Fibroblast of skin of right biceps (primary cell): Measurements from ENCODE around the gene KRT33A.
"Not testable (repeated sequence)": the region's sequence is repeated elsewhere in the genome, so short reads cannot be mapped to it uniquely, and the experiment has no call there.

Source experiments
- DNase-seq: peaks from one replicate; pipeline ENCODE4 v3.0.0-alpha.2; 2013

The KRT33A gene

DNA sequence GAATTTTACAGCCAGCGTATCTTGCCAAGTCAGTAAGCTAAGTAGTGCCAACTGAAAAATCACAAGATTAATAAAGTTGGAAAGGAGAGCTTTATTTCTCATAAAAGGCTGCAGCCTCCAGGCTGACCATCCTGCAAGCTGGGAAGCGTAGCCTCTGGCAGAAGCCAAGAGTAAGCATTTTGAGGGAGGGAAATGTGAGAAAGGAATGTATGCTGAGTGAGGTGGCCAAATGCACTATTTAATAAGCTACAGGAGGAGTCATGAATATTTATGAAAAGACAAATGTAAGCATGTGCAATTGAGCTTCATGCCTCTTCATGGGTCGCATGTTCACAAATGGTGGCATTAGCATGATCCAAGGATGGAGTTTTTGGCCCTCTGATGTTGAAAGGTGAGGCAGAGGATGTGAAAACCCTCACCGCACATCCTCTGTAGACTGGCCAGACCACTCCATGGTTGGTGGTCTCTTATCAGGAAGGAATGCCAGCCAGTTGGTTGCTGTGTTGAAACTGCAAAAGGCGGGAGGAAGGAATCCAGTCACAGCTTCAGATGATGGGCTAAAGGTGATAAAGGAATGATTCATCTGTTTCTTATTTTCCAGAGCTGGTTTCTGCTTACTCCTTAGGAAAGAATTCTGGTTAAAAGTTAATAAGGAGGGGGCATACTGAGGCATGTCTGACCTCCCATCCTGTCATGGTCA lies 9.8 kb upstream of the KRT33A start:
- DNase-seq: peak; percentile 83

DNA sequence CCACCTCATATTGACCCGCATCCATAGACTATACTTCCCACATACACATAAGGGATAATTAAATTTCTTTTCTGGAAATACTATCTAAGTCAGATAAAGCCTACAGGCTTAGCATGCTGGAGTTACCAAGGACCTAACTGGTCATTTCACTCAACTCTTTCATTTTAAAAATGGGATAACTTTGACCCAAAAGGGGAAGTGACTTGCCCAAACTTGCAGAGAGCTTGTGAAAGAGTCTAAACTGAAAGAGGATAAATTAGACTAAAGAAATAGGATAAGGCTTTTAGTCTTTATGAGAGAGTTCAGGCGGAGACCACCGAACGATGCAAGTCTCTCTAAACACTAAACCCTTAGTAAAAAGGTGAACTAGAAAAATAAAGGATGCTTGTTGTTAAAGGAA lies 3.9 kb upstream of the KRT33A start:
- DNase-seq: no peak

DNA sequence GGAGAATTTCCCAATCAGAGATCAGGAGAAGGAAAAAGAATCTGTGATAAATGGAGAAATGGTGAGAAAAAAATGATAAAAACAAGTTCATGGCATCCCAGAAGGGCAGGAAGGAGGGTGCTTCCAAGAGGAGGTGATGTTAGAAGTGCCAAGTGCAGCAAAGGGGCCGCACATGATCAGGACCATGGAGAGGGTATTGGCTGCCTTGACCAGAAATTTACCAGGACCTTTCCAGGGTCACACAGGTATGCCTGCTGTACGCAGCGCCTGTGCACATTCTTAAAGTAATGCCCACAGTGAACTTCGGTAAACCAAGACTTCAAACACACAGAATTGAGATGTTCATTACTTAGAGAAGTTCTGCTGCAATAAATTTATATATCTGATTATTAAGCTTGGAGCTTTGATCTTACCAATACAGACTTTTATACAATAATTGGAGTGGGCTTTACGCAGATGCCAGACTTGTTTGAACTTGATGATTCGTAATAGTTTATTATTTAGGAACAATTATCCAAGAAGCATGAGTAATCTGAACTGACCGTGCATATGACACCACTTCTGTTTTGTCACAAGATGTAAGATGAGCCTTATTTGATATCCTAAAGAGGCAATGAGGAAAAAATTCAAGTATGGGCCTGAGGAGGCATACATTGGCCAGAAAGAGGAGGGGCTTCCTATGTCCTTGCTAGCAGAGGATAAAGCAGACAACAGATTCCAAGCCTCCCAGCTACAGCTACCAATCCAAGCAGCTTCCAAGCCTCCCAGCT lies 2.2 kb upstream of the KRT33A start:
- DNase-seq: peak; percentile 3

DNA sequence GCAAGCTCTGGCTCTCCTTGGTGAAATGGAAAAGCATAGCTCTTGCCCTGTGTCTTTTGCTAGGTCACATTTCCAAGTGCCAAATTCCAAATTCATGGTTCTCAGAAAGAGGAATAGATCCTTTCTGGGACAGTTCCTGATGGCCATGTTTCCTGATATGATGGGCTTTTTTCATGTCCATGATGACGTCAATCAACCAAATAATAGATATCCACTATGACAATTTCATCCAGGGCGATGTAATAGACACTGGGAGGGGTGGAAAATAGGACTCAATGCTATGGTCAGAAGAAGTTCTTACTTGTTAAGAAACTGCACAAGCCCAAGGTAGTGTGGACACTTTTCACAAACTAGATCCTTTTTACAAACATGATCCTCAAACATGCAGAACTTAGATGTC lies 549 bp upstream of the KRT33A start:
- no peak for DNase-seq

DNA sequence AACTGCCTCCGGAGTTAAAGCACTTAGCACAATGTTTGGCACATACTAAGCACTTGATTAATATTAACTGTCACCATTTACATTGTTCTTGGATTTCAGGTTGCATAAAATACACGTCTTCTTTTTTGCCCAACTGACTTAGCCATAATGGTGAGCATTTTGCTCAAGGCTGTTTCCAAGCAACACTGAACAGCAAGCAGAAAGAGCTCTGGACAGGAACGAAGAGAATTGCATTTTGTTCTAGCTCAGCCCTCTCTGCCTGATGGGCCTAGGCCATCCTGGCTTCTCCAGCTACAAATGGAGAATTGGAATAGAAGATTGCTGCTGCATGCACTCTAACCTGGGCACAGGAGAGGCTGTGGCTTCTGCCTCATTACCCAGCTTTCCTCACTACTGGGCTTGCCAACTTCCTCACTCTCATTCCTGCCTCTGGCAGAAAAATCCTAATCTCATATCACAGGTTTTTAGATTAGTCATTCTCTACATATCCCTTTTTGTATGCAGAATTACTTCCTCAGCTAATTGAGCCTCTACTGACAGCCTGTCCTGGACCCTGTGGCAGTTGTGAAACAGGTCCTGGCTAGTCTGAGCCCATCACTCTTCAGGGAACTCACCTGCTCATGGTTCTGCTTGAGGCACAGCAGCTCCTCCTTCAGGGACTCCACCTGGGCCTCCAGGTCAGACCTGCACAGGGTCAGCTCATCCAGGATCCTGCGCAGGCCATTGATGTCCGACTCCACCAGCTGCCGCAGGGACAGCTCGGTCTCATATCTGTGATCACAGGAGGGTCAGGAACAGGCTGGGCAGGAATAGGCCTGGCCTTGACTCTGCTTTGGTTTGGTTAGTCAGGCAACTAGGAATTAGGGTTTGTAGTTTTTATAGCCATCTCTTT lies 2.5 kb downstream of the KRT33A start:
- no peak for DNase-seq

DNA sequence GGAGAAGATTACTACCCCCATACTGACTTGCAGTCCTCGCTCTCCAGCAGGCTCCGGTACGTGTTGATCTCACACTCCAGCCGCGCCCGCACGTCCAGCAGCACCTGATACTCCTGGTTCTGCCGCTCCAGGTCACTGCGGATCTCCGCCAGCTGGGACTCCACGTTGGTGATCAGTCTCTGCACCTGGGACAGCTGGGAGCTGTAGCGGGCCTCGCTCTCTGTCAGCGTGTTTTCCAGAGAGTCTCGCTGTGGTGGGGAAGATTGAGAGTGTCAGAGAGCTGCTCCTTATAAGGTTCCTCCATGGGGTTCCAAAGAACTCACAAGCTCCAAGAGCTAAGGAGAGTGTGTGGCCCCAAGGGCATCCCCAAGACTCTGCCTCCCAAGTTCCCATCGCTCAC lies 4.2 kb downstream of the KRT33A start:
- DNase-seq: not testable (repeated sequence)

DNA sequence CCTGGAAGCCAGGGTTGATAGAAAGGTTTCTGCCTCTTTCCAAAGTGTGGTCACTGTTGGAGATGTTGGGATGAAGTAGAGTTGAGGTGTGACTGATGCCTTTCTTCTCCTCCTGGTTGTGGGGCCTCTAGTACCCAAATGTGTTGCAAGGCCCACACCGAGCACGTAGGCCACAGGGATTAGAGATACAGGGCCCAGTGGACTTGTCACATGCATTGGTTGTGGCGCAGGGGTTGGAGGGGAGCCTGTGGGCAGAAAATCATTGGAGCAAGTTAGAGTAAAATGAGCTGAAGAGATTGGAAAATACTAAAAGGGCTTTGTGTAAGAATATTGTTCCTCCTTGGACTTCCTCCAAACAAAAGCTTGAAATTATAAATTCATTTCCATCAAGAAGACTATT lies 4.6 kb downstream of the KRT33A start:
- no peak for DNase-seq

DNA sequence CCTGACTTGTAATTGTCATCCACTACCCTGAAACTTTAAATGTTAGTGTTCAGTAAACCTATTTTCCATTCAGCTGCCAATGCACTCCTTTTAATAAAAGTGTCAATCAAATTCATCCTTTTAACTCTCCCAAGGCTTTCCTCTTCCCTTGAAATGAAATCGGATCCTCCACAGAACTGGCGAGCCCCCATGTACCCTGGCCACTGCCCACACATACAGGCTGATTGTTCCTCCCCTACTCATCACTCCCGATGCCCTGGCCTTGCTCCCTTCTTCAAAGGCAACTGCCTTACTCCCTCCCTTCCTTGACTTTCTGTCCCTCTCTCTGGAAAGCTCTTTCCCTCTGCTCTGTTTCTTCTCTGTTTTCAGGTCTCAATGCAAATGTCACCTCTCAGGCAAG lies 7.6 kb downstream of the KRT33A start:
- no peak for DNase-seq

DNA sequence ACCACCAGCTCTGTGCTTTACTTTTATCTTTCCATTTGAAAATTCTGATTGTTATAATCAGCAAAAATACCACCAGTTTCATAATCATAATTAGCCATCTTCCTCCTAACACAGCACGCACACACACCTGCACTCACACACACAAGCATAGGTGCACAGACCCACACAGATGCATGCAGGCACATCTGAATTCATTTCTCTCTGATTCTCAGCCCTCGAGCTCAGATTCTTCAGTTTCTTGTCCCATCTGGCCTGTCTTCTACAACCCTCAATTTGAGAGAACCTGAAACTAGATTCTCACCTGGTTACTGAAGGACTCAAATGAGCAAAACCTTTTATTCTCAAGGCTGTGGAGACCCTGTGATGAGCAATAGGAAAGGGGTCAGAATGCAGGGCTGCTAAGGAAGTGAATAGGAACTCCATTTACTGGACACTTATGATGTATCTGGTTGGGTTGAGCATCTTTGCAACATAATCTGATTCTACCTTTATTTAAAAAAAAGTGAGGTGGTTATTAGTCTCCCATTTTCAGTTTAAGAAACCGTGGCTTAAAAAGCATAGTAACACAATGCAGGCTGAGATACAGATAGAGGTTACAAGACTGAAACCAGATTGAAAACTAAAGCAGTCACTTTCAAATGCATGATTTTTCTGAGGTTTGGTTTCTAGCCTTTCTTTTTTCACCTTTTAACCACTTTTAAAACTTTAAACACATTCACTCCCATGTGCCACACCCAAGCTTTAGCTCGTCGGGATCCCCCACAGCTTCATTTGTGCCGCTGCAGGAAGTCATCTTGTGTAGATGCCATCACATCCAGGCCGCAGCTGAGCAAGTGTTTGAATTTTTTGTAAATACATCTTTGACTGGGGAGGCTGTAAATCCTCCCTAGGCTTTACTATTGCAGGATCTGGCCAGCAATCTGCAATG lies 9.4 kb downstream of the KRT33A start:
- DNase-seq: no peak

DNA sequence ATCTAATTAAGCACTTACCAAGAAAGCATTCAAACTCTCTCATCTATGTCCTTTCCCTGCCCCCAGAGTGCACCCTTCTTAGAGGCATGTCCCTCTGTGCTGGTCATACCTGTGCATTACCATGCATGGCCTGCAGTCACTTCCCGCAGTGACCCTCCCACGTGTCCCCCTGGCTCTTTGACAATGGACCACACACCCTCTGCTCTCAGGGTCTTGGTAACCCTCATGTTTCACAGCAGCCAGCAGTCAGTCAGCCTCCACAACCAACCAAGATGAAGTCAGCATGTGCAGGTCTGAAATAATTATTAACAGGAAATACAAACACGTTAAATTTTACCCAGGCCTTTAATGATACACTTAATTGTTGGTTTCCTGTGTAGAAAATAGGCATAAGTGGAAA lies 10.1 kb downstream of the KRT33A start:
- DNase-seq: no peak

DNA sequence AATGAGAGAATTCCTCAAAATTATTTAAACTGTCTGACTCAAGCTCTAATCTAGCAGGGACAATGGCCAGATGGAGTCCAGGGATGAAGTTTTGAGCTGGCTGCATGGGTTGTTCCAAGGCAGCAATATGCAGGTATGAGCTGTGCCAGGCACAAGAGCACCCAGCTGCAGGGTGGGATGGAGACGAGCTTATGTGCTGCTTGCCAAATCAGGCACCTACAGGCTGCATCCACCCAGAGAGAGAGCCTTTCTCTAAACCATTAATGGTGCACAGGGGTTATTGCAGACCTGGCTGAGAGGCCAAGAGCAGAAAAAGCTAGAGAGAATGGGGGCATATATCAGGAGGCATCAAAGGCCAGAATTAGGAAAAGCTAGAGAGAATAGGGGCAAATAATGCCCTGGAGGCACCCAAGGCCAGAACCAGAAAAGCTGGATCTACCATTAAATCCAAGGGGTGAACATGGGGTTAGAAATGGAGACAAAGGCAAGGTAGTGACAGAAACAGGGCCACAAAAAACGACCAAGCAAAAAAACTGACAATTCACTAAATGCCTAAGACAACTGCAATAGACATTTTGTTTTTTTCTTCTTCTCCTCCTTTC lies 11.0 kb downstream of the KRT33A start:
- DNase-seq: no peak

DNA sequence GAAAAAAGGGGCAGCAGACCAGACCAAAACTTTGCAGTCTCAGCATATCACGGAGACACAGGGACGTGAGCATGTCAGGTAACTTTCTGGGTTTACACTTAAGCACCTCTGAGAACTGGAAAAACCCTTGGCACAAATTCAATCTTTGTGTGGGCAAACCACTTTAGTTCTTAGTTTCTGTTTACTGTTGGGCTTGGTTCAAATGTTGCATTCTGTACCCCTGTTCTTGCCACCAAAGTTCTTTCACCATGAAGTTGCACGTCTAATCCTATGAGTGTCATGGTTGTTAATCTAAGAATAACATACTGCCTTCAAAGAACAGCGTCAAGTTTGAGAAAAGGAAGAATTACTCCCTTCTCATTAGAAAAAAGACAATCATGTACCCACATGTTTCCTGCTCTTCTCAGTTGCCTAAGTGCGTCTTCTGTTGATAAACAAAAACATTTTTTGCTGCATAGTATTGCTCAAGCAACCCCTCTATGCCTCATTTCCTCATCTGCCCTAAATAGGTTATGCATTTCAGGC lies 11.6 kb downstream of the KRT33A start:
- DNase-seq: no peak

DNA sequence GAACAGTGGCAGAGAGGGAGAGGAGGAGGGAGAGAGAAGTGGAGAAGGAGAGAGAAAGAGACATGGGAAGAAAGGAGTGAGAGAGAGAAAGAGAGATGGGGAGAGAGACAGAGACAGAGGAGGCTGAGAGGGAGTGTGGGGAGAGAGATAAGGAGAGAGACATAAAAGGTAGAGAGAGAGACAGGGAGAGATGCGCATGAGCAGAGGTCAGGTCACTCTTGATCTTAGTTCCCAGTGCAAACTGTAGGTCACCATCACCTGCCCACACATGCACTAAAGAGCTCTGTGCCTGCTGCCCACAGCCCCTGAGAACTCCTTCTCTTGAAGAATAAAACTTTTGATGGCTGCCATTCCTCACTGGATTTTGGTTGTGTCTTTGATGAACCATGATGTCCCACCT lies 14.9 kb downstream of the KRT33A start:
- no peak for DNase-seq

DNA sequence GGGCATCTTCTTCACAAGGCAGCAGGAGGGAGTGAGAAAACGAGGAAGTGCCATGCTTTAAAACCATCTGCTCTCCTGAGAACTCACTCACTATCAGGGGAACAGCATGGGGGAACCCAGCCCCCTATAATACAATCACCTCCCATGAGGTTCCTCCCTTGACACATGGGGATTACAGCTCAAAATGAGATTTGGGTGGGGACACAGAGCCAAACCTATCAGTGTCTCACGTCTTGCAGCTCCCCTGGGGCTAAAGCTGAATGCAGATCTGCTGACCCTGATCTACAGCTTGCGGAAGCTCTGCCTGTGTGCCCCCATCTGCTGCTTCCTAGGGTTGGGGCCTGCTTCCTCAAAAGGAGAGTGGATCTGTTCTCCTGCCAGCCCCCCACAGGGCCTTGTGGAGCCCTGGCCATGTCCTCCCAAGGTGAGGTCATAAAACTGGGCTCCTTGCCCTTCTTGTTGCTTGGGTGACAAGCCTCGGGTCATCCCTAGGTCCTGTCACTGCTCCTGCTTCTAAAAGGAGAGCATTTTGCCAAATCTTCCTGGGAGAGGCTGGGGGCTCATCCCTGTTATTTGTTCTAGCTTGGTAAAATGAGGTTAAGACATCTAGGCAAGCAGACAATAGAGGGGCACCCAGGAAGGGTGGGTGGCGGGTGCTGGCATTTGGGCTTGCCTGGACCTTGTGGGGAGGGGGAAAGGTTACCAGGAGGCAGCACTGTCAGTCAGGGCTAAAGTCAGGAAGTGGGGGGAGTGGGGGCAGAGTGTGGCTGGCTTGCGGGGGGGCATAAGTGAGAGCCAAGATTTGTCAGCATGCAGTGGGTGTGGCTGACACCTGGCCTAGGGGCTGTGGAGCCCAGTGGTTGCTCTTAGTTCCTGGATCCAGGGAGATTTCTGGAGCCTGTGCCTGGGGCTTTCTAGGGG lies 16.0 kb downstream of the KRT33A start:
- no peak for DNase-seq

DNA sequence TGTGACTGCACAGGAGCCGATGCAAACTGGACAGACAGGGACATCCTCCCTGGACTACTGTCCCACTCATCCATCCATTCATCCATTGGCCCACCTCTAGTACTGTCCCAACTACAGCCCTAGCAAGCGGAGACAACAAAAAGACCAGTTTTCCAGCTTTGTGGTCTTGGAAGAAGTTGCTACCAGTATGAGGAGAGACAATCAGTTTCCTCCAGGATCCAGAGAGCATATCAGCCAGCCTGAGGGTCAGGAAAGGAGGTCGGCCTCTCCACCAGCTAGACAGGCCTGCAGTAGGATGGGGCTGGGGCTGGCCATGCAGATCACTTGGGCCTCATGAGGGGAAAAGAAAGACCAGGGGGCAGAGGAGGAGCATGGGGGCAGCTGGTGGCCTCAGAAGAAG lies 16.8 kb downstream of the KRT33A start:
- DNase-seq: no peak

DNA sequence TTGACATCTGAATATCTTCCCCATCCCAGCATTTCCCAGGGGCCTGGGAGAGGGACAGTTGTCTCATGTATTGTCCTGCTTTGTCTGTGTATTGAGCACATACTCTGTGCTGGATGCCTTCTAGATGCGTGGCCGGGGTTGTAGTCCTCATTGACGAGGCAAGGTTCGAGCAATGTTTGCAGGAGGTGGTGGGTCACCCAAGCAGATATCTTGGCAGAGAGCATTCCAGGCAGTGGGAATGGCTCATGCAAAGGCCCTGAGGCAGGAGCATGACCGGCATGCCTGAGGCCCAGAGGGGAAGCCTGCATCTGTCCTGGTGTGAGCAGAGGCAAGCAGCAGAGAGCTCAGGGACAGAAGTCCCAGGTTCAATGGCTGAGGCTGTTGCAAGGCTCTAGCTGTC lies 17.5 kb downstream of the KRT33A start:
- DNase-seq: no peak

DNA sequence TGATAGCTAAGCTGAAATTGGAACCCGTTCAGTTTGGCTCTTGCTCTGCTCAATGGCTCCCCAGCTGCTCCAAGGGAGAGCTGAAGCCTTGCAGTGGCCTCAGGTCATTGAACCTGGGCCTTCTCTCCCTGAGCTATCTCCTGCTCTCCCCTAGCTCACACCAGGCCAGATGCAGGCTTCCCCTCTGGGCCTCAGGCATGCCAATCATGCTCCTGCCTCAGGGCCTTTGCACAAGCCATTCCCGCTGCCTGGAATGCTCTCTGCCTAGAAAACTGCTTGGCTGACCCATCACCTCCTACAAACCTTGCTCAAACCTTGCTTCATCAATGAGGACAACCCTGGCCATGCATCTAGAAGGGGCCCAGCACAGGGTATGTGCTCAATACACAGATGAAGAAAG lies 18.4 kb downstream of the KRT33A start:
- no peak for DNase-seq

DNA sequence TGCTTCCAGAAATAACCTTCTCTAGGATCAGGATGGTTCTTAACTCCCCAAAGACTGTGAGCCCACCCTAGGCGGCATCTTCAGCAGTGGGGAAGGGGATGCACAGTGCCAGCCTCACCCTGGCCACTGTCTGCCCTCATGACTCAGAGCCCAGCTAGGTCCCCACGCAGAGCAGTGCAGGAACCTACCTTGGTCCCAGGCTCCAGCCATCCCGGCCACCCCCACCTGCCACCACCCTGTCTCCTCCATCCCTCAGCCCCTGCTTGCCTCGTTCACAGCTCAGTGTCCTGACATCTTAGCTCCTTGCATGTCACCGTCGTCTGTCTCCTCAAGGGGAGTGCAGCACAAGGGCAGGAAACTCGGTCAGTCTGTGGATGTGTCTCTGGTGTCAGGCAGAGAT lies 19.0 kb downstream of the KRT33A start:
- no peak for DNase-seq

DNA sequence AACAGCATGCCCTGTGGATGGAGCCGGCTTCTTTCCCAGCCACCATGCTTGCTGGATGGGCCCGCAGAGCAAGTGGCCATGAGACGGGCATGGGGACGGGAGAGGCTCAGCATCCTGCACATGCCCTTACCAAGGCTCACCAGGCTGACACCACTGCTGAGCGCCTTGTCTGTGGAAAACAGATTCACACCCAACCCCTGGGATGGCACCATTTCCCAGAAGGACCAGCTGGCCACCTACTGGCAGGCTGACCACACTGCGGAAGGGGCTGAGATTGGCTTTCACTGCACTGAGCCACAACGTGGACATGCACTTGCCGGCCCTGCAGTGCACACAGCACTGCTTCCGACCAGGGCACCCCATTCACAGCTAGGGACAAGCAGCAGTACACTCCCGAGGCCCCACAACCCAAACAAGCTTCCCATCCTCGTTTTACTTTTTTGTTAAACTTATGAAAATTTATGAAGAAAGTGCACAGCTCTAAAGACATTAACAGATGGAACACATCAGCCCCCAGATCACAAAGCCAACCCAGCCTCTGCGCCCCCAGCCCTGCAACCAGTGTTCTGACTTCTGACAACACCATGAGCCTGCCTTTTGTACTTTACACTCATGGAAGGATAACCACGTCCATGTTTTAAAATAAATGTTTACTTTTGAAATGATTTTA lies 21.2 kb downstream of the KRT33A start:
- DNase-seq: peak; percentile 58

DNA sequence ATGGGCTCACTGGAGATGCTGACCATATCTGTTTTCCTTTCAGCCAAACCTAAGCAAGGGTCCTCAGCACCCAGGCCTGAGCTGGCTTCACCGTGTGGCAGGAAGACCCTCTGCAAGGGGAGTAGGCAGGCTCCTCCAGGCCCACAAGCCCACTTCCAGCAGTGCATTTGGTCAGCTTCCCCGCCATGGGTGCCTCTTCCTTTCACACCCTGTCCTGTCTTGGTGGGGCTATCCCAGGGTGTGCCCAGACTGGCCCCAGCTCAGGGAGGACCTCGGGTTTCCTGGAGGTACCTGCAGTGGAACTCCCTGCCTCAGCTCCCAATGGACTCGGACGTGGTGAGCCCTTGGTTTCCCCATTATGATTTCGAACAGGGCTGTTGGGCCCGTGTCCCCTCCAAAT lies 22.4 kb downstream of the KRT33A start:
- DNase-seq: no peak
